ENCODE data around the gene NAT8.
"Not testable (repeated sequence)": the region's sequence is repeated elsewhere in the genome, so short reads cannot be mapped to it uniquely, and the experiment has no call there.

Gene NAT8, protein sequence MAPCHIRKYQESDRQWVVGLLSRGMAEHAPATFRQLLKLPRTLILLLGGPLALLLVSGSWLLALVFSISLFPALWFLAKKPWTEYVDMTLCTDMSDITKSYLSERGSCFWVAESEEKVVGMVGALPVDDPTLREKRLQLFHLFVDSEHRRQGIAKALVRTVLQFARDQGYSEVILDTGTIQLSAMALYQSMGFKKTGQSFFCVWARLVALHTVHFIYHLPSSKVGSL

DNA sequence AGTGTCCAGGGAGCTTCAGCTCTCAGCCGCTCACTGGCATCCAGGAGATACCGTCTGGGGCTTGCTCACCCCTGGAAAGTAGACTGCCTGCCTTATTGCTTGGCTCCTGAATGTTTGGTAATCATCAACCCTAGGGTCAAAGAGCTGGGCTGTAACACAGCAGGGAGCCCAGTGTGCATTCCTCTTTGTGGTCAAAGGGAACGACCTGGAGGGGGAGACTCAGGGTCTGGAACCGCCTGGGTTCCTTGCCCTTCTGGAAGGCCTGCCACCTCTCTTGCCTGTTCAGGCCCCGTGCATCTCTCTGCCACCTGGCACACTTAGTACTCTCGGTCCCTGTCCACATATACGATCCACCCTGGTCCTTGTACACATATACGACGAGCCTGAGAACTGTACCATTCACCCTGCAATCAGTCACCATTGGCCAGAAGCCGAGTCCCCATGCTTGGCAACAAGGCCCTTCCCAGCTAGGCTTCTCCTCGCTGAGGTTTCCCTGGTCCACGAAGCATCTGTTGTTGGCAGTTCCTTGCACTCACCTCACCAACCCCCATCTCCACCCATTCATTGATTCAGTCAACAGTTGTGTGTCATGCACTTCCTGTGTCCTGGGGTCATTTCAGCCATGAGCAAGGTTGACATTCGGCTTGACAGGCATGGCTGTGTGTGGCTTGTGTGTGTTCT, at the start of gene NAT8:
TSS of gene NAT8 (minus strand) at position 85 of the 681 bp plus-strand sequence. CDS start 794 bp downstream, outside the sequence.
- DNase-seq = no peak

DNA sequence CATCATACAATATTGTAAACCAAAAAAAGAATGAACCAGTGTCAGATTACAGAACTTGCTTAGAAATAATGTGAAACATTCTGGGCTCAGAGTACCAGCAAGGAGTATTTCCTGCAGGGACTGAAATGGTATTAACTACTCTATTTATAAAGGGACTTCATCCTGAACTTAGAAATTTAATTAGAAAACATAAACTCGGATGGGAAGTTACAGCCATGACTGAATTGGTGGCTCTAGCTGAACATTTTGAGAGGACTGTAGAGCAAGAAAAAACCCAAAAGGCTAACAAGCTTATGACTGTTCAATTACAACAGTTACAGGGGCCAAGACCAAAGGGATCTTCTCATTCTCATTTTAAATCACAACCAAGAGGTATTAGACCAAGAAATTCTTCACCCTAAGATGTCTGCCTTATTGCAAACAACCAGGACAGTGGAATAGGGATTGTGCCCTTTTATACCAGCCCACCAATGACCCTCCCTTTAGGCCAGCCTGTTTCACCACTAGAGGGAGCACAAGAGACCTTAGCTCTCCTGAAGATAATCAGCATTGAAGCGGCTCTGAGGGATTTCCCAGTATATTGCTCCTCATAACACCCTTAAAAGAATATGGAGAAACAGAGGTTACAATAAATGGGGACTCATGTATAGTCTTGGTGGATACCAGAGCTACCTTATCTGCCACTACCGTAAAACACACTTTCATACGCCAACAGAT, 48.3 kb upstream of the NAT8 start:
- peak; percentile 21 to 31 for DNase-seq

DNA sequence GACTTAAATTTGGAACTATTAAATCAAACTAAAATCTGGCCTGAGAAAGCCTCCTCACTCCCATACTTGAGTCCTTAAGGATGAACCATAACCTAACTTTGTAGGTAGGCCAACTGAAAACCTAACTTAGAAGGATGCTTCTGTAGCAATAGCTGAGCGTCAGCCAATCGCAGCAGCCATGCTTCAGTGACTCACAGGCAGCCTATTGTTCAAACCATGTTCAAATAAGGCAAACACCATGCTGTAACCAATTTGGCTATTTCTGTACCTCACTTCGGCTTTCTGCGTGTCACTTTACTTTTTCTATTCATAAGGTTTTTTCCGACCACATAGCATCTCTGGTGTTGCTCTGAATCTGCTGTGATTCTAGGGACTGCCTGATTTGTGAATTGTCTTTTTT, 46.3 kb upstream of the NAT8 start:
- DNase-seq = not testable (repeated sequence)

DNA sequence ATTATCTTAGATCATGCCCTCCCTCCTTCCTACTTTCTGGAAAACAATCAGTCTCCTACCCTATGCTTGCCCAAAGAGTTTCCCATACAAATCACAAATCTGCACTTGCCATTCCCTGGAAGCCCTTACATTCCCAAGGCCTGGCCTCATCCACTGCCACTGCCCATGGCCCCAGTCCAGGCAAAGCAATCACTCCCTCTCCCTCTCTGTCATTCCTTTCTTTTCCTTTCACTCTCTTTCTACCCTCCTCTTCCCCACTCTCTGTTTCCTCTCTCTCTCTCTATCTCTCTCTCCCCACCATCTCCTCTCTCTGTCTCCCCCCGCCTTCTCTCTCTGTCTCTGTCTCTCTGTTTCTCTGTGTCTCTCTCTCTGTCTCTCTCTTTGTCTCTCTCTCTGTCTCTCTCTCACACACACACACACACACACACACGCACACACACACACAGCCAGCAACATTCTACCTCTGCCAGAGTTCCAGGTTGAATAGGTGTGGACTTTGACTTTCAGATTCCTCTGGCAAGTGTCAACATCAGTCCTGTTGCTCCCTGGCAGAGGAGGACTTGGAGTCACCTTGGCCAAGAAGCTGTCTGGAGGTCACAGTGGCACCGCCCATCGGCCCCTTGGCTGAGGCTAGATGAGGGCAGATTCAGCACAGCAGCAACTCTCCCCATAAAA, 43.7 kb upstream of the NAT8 start:
- no peak for DNase-seq

DNA sequence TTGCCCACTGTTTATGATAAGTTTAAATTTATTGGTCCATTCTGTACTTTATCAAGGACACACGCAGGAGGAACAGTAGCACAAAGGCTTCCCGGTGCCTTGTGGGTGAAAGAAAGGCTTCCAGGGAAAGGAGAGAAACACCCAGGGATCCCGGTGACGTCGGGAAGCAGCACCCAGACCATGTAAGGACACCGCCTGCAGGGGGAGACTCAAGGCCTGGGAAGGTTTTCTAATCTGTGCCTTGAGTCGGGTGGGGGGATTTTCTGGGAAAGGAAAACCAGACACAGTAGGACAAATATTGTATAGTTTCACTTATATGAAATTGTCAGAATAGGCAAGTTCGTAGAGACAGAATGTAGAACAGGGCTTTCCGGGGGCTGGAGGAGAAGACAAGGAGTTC, 42.7 kb upstream of the NAT8 start:
- not testable (repeated sequence) for DNase-seq

DNA sequence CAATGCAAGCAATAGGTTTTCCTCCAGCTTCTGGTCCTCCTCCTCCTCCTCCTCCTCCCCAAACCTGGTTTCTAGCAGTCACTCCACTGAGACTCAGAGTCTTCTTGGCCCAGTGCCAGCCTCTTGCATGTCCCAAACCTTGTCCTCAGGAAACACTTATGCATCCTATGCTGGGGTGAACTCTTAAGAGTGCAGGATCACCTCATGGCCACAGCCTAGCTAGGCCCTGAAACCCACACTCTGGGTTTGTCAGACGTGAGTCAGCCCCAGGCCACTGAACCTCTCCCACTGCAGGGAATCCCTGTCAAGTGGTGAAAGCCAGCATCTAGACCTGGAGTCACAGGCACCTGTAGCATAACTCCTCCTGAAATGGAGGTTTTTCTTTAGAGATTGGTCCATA, 42.1 kb upstream of the NAT8 start:
- DNase-seq = not testable (repeated sequence)

DNA sequence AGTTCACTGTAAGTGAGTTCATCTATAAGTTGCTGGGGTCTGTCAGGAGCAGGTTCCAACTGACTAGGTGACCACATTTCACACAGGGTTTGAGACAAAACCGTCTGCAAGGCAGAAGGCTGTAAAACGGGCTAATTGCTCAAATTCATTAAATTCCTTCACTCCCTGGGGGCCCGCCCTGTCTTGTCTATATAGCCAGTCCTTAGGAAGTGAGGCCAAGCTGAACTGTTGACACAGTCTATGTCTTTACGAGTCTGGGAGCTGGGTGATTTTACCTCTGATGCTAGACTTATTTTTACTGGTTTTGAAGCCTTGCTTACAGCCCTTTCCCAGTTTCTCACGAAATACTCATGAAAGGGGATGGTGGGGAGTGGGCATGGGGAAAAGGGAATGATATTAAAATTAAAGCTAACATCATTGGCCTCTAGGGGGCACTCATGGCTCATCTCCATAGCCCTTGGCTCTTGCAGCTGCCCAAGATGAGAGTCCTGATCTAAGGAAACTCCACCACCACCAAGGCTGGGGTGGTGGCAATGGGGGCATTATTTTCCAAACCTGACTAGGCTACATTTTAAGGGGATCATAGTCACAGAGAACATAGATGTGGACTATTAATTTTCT, 37.8 kb upstream of the NAT8 start:
- DNase-seq = peak; percentile 28 to 33

DNA sequence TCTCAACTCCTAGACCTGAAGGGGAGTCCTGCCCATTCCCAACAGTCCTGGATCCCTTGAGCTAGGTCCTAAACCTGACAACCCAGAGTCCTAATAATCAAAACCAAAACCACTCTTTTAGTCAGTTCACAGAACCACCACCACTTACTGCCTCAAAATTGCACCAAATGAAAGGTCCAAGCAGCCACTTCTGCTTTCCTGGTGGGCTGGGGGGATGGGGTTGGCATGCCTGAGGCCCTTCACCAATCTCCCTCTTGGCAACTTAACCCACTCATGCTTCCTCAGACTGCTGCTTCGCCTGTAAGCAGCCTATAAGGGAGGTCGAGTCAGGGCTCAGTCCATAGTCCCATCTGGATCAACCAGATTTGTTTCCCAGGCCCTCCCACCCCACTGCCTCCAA, 37.0 kb upstream of the NAT8 start:
- not testable (repeated sequence) for DNase-seq

DNA sequence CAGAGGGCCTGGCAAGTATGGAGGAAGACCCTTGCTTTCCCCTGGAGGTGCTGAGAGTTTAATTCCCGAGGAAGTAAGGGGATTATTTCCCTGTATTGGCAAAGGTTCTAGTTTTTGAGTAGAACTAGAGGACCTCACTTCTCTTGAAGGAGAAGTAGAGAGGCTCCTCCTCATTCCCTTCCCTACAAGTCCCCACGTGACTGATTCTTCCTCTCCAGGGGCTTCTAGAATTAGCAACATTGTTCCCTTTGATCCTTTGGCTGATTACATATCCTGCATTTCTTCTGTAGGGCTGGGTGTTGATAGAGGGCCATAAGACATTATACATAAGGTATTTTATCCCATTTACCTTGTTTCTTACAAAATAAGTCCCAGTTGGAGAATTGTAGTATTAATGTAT, 35.8 kb upstream of the NAT8 start:
- not testable (repeated sequence) for DNase-seq

DNA sequence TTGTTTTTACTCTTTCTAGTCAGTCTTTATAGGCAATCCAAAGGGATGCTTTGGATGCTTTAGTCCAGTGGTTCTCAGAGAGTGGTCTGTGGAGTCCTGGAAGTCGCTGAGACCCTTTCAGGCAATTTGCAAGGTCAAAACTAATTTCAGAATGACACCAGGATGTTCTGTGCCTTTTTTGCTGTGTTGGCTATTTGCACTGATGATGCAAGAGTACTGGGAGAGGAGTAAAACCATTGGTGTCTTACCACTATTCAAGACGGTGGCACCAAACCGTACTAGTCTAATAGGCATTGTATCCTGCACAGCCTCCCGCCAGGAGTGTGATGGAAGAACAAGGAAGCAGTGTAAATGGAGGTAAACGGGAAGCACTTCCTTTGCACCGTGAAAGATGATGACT, 34.0 kb upstream of the NAT8 start:
- not testable (repeated sequence) for DNase-seq

DNA sequence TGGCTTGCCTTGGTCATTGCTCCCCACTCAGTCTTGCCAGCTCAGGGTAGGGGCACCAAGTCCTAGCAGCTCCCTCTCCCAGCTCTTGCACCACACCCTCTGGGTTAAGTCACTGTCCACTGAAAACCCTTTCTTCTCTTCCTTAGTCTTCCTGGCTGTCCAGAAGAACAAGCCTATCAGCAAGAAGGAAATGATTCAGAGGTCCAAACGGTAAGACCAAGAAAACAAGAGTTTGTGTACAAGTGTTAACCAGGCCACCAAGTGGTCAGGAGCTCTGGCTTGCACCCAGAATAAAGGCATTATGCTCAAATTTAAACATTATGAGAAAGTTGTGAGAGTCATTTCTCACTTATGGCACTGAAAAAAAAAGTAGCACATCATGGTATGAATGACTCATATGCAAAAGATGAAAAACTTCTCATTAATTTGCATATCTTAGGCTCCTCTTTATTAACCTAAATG, 32.5 kb upstream of the NAT8 start:
- DNase-seq = not testable (repeated sequence)

DNA sequence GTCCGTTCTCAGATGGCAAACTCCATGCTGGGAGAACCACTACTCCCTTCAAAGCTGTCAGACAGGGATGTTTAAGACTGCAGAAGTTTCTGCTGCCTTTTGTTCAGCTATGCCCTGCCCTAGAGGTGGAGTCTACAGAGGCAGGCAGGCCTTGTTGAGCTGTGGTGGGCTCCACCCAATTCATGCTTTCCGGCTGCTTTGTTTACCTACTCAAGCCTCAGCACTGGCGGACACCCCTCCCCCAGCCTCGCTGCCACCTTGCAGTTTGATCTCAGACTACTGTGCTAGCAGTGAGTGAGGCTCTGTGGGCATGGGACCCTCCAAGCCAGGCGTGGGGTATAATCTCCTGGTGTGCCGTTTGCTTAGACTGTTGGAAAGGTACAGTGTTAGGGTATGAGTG, 27.8 kb upstream of the NAT8 start:
- DNase-seq = not testable (repeated sequence)

DNA sequence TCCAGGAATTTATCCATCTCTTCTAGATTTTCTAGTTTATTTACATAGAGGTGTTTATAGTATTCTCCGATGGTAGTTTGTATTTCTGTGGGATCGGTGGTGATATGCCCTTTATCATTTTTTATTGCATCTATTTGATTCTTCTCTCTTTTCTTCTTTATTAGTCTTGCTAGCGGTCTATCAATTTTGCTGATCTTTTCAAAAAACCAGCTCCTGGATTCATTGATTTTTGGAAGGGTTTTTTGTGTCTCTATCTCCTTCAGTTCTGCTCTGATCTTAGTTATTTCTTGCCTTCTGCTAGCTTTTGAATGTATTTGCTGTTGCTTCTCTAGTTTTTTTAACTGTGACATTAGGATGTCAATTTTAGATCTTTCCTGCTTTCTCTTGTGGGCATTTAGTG, 25.0 kb upstream of the NAT8 start:
- DNase-seq = not testable (repeated sequence)

DNA sequence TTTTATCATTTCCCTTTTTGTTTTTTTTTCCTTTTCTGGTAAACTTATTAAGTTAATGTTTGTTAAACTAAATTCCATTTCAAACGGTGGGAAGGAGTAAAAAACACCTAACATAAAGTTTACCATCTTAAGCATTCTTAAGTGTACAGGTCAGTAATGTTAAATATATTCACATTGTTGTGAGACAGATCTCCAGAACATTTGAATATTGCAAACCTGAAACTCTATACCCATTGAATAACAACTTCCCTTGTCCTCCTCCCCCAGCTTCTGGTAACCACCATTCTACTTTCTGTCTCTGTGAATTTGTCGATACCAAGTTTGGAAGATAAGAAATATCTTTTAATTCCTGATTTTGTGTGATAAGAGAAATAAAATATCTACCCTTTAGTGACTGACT, 12.0 kb upstream of the NAT8 start:
- no peak for DNase-seq

DNA sequence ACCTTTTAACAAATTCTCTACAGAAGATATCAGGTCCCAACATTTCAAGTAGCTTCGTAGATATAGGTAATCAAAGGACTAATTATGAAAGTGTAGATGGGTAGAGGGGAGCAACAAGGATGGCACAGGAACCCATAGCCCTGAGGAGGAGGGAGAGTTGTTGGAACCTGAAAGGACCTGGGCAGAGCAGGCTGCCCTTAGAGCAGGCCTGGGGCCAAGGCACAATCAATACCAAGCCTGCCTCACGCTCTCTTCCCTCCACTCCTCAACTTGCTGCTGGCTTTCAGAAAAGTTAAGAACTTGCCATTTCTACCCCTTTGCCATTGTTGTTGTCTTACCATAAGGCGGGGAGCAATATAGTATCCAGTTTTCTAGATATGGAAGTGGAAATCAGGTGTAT, 10.1 kb upstream of the NAT8 start:
- no peak for DNase-seq

DNA sequence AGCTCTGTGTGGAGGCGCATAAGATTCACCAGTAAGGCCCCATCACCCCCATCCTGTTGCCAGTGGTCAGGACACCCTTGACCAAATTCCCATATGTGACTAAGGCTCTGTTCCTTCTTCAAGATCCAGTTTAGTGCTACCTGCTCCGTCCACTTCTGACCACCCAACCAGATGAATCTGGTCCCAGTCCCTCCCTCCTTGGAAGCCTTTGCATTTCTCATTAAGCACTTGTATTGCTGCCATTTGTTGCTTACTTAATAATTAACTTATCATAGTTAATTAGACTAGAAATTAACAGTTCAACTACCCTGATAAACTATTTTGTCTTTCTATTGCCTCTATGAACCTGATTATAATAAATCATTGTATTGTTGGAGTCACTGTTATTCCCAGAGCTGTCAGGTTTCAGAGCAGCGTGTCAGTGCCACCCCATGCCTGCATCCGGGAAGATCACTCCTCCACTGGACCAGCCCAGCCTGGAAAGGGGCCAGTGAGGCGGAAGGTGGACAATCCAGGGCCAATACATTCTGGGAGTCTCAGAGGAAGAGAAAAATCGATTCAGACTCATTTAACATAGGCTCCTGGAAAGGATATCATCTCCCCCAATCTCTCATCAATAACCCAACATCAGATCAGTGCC, 9.5 kb upstream of the NAT8 start:
- no peak for DNase-seq

DNA sequence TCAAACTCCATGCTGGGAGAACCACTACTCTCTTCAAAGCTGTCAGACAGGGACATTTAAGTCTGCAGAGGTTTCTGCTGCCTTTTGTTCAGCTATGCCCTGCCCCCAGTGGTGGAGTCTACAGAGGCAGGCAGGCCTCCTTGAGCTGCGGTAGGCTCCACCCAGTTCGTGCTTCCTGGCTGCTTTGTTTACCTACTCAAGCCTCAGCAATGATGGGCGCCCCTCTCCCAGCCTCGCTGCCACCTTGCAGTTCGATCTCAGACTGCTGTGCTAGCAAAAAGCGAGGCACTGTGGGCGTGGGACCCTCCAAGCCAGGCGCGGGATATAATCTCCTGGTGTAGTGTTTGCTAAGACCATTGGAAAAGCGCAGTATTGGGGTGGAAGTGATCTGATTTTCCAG, 5.5 kb upstream of the NAT8 start:
- DNase-seq = not testable (repeated sequence)

DNA sequence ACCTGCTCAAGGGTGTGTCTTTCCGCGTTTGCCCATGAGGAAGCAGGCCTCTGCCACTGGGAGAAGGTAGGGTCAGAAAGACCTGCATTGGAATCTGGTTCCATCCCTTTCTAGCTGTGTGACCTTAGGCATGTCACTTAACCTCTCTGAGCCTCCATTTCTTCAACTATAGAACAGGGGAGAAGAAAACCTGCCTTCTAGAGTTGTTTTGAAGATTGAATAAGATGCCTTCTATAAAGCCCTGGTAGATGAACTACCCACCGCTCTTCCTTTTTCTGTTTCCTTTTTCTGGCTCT, 507 bp downstream of the NAT8 start:
- DNase-seq = no peak

DNA sequence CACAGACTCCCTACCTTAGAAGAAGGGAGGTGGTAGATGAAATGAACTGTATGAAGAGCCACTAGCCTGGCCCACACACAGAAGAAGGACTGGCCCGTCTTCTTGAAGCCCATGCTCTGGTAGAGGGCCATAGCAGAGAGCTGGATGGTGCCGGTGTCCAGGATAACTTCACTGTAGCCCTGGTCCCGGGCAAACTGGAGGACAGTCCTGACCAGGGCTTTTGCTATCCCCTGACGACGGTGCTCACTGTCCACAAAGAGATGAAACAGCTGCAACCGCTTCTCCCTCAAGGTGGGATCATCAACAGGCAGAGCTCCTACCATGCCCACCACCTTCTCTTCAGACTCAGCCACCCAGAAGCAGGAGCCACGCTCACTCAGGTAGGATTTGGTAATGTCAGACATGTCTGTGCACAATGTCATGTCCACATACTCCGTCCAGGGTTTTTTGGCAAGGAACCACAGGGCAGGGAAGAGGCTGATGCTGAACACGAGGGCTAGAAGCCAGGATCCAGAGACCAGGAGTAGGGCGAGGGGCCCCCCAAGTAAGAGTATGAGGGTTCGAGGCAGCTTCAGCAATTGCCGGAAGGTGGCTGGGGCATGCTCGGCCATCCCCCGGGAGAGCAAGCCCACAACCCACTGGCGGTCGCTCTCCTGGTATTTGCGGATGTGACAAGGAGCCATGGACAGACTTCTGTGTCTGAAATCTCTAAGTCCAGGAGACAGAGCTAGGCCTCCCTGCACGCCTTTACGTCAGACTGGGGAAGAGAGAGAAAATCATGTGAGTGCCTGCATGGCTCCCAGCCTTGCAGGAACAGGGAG, 1.1 kb downstream of the NAT8 start:
- no peak for DNase-seq

DNA sequence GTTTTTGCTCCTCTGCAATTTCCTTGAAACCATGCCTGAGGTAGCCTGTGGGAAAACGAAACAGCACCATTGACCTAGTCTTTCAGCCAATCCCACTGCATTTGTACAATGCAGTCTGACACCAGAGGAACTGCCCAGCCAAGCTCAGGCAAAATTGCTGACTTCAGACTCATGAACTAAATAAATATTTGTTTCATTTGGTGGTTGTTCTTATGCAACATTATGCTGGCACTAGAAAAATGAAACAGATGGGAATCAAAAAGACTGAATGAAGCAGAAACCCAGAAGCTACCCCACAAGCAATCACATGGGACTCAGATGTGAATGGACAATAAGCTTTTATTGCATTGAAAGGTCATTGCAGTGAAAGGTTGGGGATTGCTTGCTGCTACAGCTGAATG, 1.7 kb downstream of the NAT8 start:
- DNase-seq = no peak

DNA sequence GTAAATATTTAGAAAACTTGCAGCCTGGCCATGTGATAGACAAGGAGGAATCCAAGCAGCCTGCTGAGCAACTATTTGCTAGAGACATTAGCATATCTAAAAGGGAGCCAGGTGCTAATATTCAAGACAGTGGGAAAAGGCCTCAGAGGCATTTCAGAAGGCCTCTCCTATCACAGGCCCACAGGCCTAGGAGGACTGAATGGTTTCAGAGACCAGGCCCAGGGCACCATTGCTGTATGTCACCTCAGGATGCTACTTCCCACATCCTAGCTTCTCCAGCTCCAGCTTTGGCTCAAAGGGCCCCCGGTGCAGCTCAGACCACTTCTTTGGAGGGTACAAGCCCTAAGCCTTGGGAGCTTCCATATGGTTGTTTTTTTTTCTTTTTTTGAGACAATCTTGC, 3.8 kb downstream of the NAT8 start:
- DNase-seq = no peak

DNA sequence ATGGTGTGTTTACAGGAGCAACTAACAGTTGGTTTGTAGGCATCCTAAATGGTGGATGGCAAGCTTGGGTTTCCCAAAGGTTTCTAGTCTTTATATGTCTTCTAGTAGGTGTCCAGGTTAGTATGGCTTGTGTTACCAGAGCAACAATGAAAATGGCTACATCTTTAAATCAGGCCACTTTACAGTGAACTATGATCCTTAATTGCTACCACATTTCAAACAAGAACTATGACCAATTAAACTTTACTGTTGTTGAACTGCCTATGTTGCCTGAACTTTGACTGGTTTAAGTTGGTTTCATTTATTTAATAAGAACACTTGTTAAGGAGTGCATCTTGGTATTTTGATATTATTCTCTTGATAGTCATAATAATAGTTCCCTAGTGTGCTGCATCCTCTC, 5.2 kb downstream of the NAT8 start:
- DNase-seq = not testable (repeated sequence)
